ENCODE measurements around the gene CFAP91.

CFAP91 gene

GRCh38 chr3:119683421-119683820 lies 19.4 kb upstream of the CFAP91 start:
- no peak for TF ChIP-seq CTCF (IDR thresholded peaks at IDR 0.05)

DNA sequence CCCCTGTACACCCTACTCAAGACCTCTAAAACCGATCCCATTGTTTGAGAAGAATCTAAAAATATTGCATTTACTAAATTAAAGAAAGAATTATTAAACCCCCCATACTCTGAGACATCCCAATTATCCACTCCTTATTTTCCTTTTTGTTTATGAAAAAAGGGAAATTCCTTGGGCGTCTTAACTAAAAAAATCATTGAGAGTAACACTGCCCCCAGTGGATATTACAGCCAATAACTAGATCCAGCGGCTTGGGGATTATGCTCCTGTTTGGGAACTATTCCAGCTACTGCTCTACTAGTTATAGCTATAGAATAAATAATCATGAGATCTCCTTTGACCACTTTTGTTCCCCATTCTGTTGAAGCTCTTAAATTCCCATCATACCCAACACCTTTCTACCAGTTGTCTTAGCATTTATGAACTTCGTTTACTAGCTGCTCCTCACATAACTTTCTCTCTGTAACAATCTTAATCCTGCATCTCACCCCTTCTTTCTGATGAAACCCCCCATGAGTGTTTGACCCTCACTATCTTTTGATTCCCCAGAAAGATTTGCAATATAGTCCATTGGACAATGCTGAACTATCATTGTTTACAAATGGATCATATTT lies 12.7 kb upstream of the CFAP91 start:
- TF ChIP-seq CTCF (IDR thresholded peaks at IDR 0.05), result peak; percentile 73

DNA sequence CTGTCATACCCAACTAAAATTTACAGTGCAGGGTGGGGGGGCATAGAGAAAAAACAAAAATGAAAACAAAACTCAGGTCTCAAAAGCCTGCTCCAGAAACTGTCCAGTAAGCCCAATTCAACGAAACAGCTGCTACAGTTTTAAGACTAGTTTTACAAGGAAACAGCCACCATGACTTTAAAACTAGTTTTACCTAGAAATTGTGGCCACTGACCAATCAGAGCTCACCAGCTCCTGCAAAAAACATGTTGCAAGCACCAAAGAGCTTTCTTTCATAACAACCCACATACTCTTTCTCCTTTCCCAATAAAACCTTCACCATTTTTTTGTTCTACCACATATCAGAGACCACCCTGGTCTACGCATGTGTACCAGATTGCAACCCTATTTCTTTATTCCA lies 7.3 kb upstream of the CFAP91 start:
- TF ChIP-seq CTCF (IDR thresholded peaks at IDR 0.05), result no peak

DNA sequence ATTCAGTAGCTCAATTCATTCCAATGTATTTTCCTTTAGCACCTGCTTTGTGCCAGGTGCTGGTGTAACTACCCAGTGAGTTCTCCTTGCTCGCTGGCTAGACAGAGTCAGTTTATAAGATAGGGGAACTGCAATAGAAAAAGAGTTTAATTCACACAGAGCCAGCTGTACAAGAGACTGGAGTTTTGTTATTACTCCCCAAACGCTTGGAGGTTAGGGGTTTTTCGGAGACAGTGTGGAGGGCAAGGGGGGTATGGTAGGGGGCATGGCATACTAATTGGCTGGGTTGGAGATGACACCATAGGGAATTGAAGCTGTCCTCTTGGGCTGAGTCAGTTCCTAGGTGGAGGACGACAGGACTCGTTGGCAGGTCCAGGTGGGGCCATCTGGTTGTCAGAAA lies 5.4 kb upstream of the CFAP91 start:
- TF ChIP-seq CTCF (IDR thresholded peaks at IDR 0.05), result no peak

DNA sequence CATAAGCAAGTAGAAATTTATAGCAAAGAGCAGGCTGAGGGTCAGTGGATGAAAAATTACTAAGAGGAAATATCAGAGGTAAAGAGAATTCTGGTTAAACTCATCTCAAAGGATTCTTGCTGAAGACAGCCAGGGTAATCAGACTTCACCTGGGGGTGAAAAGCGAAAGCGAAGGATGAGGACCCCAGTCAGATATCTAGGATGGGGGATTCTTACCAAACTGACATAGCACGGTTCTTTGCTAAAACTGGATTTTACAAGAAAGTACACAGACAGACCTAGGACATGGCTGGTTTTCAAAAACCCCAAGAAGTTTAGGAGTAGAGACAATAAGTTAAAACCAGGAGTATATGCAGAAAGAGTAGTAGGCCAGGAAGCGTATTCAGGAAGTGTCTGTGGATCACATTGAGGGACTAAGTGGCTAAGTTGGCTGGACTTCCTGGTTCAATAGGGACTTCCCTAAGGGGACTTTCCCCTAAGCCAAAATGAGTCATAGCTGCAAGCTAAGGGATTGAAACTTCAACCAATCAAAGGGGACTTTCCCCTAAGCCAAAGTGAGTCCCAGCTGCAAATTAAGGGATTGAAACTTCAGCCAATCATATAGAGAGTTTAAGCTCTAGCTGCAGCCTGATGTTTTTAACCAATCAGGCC lies 2.4 kb upstream of the CFAP91 start:
- no peak for TF ChIP-seq CTCF (IDR thresholded peaks at IDR 0.05)

GRCh38 chr3:119700920-119701734 lies 1.7 kb upstream of the CFAP91 start:
- TF ChIP-seq CTCF (IDR thresholded peaks at IDR 0.05), result no peak

- TF ChIP-seq CTCF (IDR thresholded peaks at IDR 0.05), result no peak
Measured at GRCh38 chr3:119703820-119704531, 1.2 kb downstream of the CFAP91 start.

Data from LNCAP (cell line).